Raji (cell line): ENCODE results near the gene STARD10.

Source experiments
- POLR2A ChIP-seq: IDR thresholded peaks from 2 replicates; pipeline ENCODE4 v1.6.1; 2011; ENCODE audit warnings: low read depth, low read length, control low read depth; ENCODE audit not compliant: insufficient read depth

The STARD10 gene

GRCh38 chr11:72793425-72794367 is at the start of gene STARD10:
STARD10 (minus strand) TSS chr11:72794047; CDS start chr11:72781181, 12,866 bp downstream.
- TF ChIP-seq POLR2A = peak; percentile 71

GRCh38 chr11:72842653-72843330 is 48.9 kb upstream of the STARD10 start:
- no peak for TF ChIP-seq POLR2A

- TF ChIP-seq POLR2A = no peak
Observed at GRCh38 chr11:72842126-72842525, 48.3 kb upstream of the STARD10 start.

GRCh38 chr11:72841397-72841796 is 47.5 kb upstream of the STARD10 start:
- no peak for TF ChIP-seq POLR2A

GRCh38 chr11:72840780-72841179 is 46.9 kb upstream of the STARD10 start:
- no peak for TF ChIP-seq POLR2A

GRCh38 chr11:72838691-72839305 is 45.0 kb upstream of the STARD10 start:
- no peak for TF ChIP-seq POLR2A

- no peak for TF ChIP-seq POLR2A
Observed at GRCh38 chr11:72836111-72836510, 42.3 kb upstream of the STARD10 start.

GRCh38 chr11:72834905-72835304 is 41.1 kb upstream of the STARD10 start:
- peak; percentile 33; the same call in 1 of the 2 replicates for TF ChIP-seq POLR2A

- TF ChIP-seq POLR2A = no peak
Observed at GRCh38 chr11:72833811-72834493, 40.1 kb upstream of the STARD10 start.

GRCh38 chr11:72833083-72833733 is 39.4 kb upstream of the STARD10 start:
- no peak for TF ChIP-seq POLR2A

GRCh38 chr11:72832301-72833082 is 38.6 kb upstream of the STARD10 start:
- TF ChIP-seq POLR2A = no peak

- TF ChIP-seq POLR2A = no peak
Observed at GRCh38 chr11:72831521-72832300, 37.9 kb upstream of the STARD10 start.
